MG63 (cell line): Measurements from ENCODE around the gene FARP1. TPM values are rescaled to one million over a fixed set of nuclear protein-coding genes. Genes with fewer than 3 reads are reported as not detected.
"Not testable (repeated sequence)": the region's sequence is repeated elsewhere in the genome, so short reads cannot be mapped to it uniquely, and the experiment has no call there.

Experiments
- DNase-seq: peaks from one replicate; pipeline ENCODE4 v3.0.0-alpha.2; 2020
- H3K27me3 ChIP-seq: fragments of 250-450 bp; sonication (Bioruptor Pico); 2 replicates; pipeline ENCODE4 v1.5.1; 2020; ENCODE audit warnings: mild to moderate bottlenecking, moderate library complexity
- H3K36me3 ChIP-seq: fragments of 250-450 bp; sonication (Bioruptor Pico); 2 replicates; pipeline ENCODE4 v1.5.1; 2020; ENCODE audit warnings: mild to moderate bottlenecking, moderate library complexity
- H3K4me3 ChIP-seq: fragments of 250-450 bp; sonication (Bioruptor Pico); 2 replicates; pipeline ENCODE4 v1.5.1; 2020; ENCODE audit warnings: mild to moderate bottlenecking, moderate library complexity
- H3K9me3 ChIP-seq: fragments of 250-450 bp; sonication (Bioruptor Pico); 2 replicates; pipeline ENCODE4 v1.5.1; 2020; ENCODE audit warnings: mild to moderate bottlenecking, moderate library complexity
- total RNA-seq: library from RNA; depleted of rRNA; stranded (reverse); fragments of >200 nt; shearing (Covaris generic); gene quantifications from 2 replicates; pipeline ENCODE4 v1.2.3, GENCODE V29; 2014; ENCODE audit warnings: low replicate concordance

Gene FARP1
- total RNA-seq, 1 experiment from 2014 or later = 16.0 TPM

- H3K36me3 ChIP-seq = peaks cover 11% of the 10 kb centered on the region; the same call in 1 of the 2 replicates
- H3K27me3 ChIP-seq = no peaks in the 10 kb centered on the region
- H3K4me3 ChIP-seq = no peak overlapping the region
- no peak for DNase-seq
- no peaks in the 10 kb centered on the region for H3K9me3 ChIP-seq
Observed at GRCh38 chr13:98399756-98400155, 256.9 kb downstream of the FARP1 start.

GRCh38 chr13:98401934-98402333 lies 259.0 kb downstream of the FARP1 start:
- no peak for DNase-seq
- Histone ChIP-seq H3K4me3 (no peak overlapping the region), H3K9me3 (no peaks in the 10 kb centered on the region), H3K36me3 (peaks cover 4% of the 10 kb centered on the region; the same call in 1 of the 2 replicates), H3K27me3 (no peaks in the 10 kb centered on the region)

- Histone ChIP-seq H3K27me3 (no peaks in the 10 kb centered on the region), H3K9me3 (no peaks in the 10 kb centered on the region), H3K36me3 (peaks cover 4% of the 10 kb centered on the region; the same call in 1 of the 2 replicates), H3K4me3 (no peak overlapping the region)
- no peak for DNase-seq
Observed at GRCh38 chr13:98403076-98403475, 260.2 kb downstream of the FARP1 start.

GRCh38 chr13:98405107-98405571 lies 262.2 kb downstream of the FARP1 start:
- peaks cover 4% of the 10 kb centered on the region; the same call in 1 of the 2 replicates for H3K36me3 ChIP-seq
- H3K27me3 ChIP-seq = no peaks in the 10 kb centered on the region
- no peak overlapping the region for H3K4me3 ChIP-seq
- DNase-seq = no peak
- H3K9me3 ChIP-seq = no peaks in the 10 kb centered on the region

- Histone ChIP-seq H3K36me3 (peaks cover 4% of the 10 kb centered on the region; the same call in 1 of the 2 replicates), H3K27me3 (no peaks in the 10 kb centered on the region), H3K9me3 (no peaks in the 10 kb centered on the region), H3K4me3 (no peak overlapping the region)
- no peak for DNase-seq
Observed at GRCh38 chr13:98405690-98406344, 262.9 kb downstream of the FARP1 start.

GRCh38 chr13:98406427-98406826 lies 263.5 kb downstream of the FARP1 start:
- Histone ChIP-seq H3K4me3 (no peak overlapping the region), H3K9me3 (no peaks in the 10 kb centered on the region), H3K36me3 (peaks cover 4% of the 10 kb centered on the region; the same call in 1 of the 2 replicates), H3K27me3 (no peaks in the 10 kb centered on the region)
- DNase-seq = no peak

- Histone ChIP-seq H3K4me3 (no peak overlapping the region), H3K9me3 (no peaks in the 10 kb centered on the region), H3K27me3 (no peaks in the 10 kb centered on the region)
Observed at GRCh38 chr13:98406971-98407370, 264.1 kb downstream of the FARP1 start.

GRCh38 chr13:98407575-98407974 lies 264.7 kb downstream of the FARP1 start:
- no peak overlapping the region for H3K4me3 ChIP-seq
- H3K27me3 ChIP-seq = no peaks in the 10 kb centered on the region
- no peaks in the 10 kb centered on the region for H3K9me3 ChIP-seq
- no peak for DNase-seq
- H3K36me3 ChIP-seq = peaks cover 6% of the 10 kb centered on the region

More at GRCh38 chr13:98406971-98407370, 264.1 kb downstream of the FARP1 start:
- DNase-seq = no peak
- peaks cover 6% of the 10 kb centered on the region for H3K36me3 ChIP-seq

- H3K9me3 ChIP-seq = no peaks in the 10 kb centered on the region
- H3K4me3 ChIP-seq = no peak overlapping the region
- H3K36me3 ChIP-seq = peaks cover 3% of the 10 kb centered on the region
- DNase-seq = no peak
- no peaks in the 10 kb centered on the region for H3K27me3 ChIP-seq
Observed at GRCh38 chr13:98409281-98409680, 266.4 kb downstream of the FARP1 start.

GRCh38 chr13:98410612-98411011 lies 267.7 kb downstream of the FARP1 start:
- no peaks in the 10 kb centered on the region for H3K27me3 ChIP-seq
- H3K4me3 ChIP-seq = no peak overlapping the region
- peaks cover 8% of the 10 kb centered on the region for H3K36me3 ChIP-seq
- no peaks in the 10 kb centered on the region for H3K9me3 ChIP-seq
- no peak for DNase-seq

- Histone ChIP-seq H3K27me3 (no peaks in the 10 kb centered on the region), H3K4me3 (no peak overlapping the region), H3K36me3 (peaks cover 10% of the 10 kb centered on the region), H3K9me3 (no peaks in the 10 kb centered on the region)
- DNase-seq = no peak
Observed at GRCh38 chr13:98411013-98411412, 268.1 kb downstream of the FARP1 start.

- Histone ChIP-seq H3K27me3 (no peaks in the 10 kb centered on the region), H3K36me3 (peaks cover 10% of the 10 kb centered on the region), H3K4me3 (no peak overlapping the region), H3K9me3 (no peaks in the 10 kb centered on the region)
- no peak for DNase-seq
Observed at GRCh38 chr13:98411617-98412265, 268.8 kb downstream of the FARP1 start.

GRCh38 chr13:98413278-98413677 lies 270.4 kb downstream of the FARP1 start:
- DNase-seq, H3K27me3 ChIP-seq, H3K4me3 ChIP-seq, H3K36me3 ChIP-seq, H3K9me3 ChIP-seq: not testable (repeated sequence)

GRCh38 chr13:98413796-98414195 lies 270.9 kb downstream of the FARP1 start:
- Histone ChIP-seq H3K9me3 (no peaks in the 10 kb centered on the region), H3K36me3 (peaks cover 10% of the 10 kb centered on the region), H3K27me3 (no peaks in the 10 kb centered on the region), H3K4me3 (no peak overlapping the region)
- no peak for DNase-seq

- no peak overlapping the region for H3K4me3 ChIP-seq
- H3K9me3 ChIP-seq = no peaks in the 10 kb centered on the region
- no peak for DNase-seq
- H3K36me3 ChIP-seq = peaks cover 10% of the 10 kb centered on the region
- no peaks in the 10 kb centered on the region for H3K27me3 ChIP-seq
Observed at GRCh38 chr13:98415326-98416070, 272.6 kb downstream of the FARP1 start.

- H3K4me3 ChIP-seq = no peak overlapping the region
- H3K36me3 ChIP-seq = peaks cover 10% of the 10 kb centered on the region
- H3K27me3 ChIP-seq = no peaks in the 10 kb centered on the region
- no peak for DNase-seq
- no peaks in the 10 kb centered on the region for H3K9me3 ChIP-seq
Observed at GRCh38 chr13:98416408-98416807, 273.5 kb downstream of the FARP1 start.
